GM12878 (cell line): Measurements from ENCODE around the gene RASGRP3. TPM values are rescaled to one million over a fixed set of nuclear protein-coding genes. Genes with fewer than 3 reads are reported as not detected.

Source experiments
- ASH2L ChIP-seq: fragments of 300-600, 200-600 bp; sonication (generic); IDR thresholded peaks from 2 replicates; pipeline ENCODE4 v1.6.1; 2017; ENCODE audit warnings: low read depth, mild to moderate bottlenecking, borderline replicate concordance
- ATF7 ChIP-seq: fragments of 450-650 bp; IDR thresholded peaks from 2 replicates; pipeline ENCODE4 v1.6.1; 2016; ENCODE audit warnings: low read depth, mild to moderate bottlenecking
- CBX3 ChIP-seq: fragments of 200-600 bp; sonication (generic); IDR thresholded peaks from 2 replicates; pipeline ENCODE4 v1.6.1; 2016; ENCODE audit warnings: low read depth, borderline replicate concordance
- CBX5 ChIP-seq: sonication (generic); IDR thresholded peaks from 2 replicates; pipeline ENCODE4 v1.6.1; 2016; ENCODE audit warnings: low read depth, moderate library complexity, mild to moderate bottlenecking, inconsistent platforms
- CEBPB ChIP-seq, 2 experiments: fragments of 150-350 bp in 1 of 2; IDR thresholded peaks; 2 replicates each; pipeline ENCODE4 v1.6.1; 2012 to 2014; ENCODE audit warnings: low read depth in 2 of 2, low read length in 2 of 2, borderline replicate concordance in 1 of 2, inconsistent platforms in 1 of 2
- CHD1 ChIP-seq: IDR thresholded peaks from 2 replicates; pipeline ENCODE4 v1.6.1; 2012; ENCODE audit warnings: low read depth, low read length, improper control_type of control experiment
- NFYA ChIP-seq: IDR thresholded peaks from 2 replicates; pipeline ENCODE4 v1.6.1; 2011; ENCODE audit warnings: low read depth, mild to moderate bottlenecking, low read length, improper control_type of control experiment, borderline replicate concordance
- TCF3 ChIP-seq: IDR thresholded peaks from 2 replicates; pipeline ENCODE4 v1.6.1; 2012; ENCODE audit warnings: low read depth, mild to moderate bottlenecking, low read length, borderline replicate concordance; ENCODE audit not compliant: insufficient read depth
- polyA plus RNA-seq, 11 experiments: library from polyadenylated mRNA; depleted of rRNA in 4 of 11; unstranded in 6 of 11; stranded (reverse) in 5 of 11; fragments of >200 nt; fragmentation: Nextera tagmentation in 4 of 11; fragmentation: Illumina TruSeq in 1 of 11; extraction: Ambion mirVana in 4 of 11; extraction: Trizol in 1 of 11; gene quantifications; 1 replicate in 1 of 11; 2 replicates in 10 of 11; pipeline versions ENCODE4 v1.2.1 to v1.2.3, GENCODE V29; 2011 to 2016; ENCODE audit warnings: inconsistent platforms in 2 of 11, missing spikeins in 2 of 11, low read depth in 1 of 11
- total RNA-seq, 4 experiments: library from RNA; depleted of rRNA in 3 of 4; stranded (reverse); fragments of >200 nt in 3 of 4; fragmentation: Illumina TruSeq in 1 of 4; extraction: Trizol in 1 of 4; gene quantifications; 2 replicates each; pipeline versions ENCODE4 v1.2.1 to v1.2.3, GENCODE V29; 2013 to 2021
- TF ChIP-seq, protein P1 (sequence below): fragments of 450-650 bp; IDR thresholded peaks from 2 replicates; pipeline ENCODE4 v1.6.1; 2017; ENCODE audit warnings: low read depth, mild to moderate bottlenecking, moderate library complexity
- TF ChIP-seq, protein P2 (sequence below): fragments of 450-650 bp; IDR thresholded peaks from 2 replicates; pipeline ENCODE4 v1.6.1; 2017; ENCODE audit warnings: borderline replicate concordance
- TF ChIP-seq, protein P3 (sequence below): fragments of 450-650 bp; formaldehyde crosslinking; IDR thresholded peaks from 2 replicates; pipeline ENCODE4 v1.4.0; 2022; ENCODE audit warnings: mild to moderate bottlenecking, moderate library complexity
- TF ChIP-seq, protein P4 (sequence below): fragments of 450-650 bp; IDR thresholded peaks from 2 replicates; pipeline ENCODE4 v1.6.1; 2017; ENCODE audit warnings: mild to moderate bottlenecking
- TF ChIP-seq, protein P5 (sequence below): fragments of 450-650 bp; IDR thresholded peaks from 2 replicates; pipeline ENCODE4 v1.6.1; 2017; ENCODE audit warnings: antibody characterized with exemption, mild to moderate bottlenecking, moderate library complexity
- TF ChIP-seq, protein P6 (sequence below): fragments of 150-350 bp; IDR thresholded peaks from 2 replicates; pipeline ENCODE4 v1.6.1; 2016; ENCODE audit warnings: low read depth, low read length

The RASGRP3 gene
- total and polyA plus RNA-seq, 10 of the 15 experiments (the other 5 are each of a cell fraction or from before 2014, with no cell fraction given): 31.6 to 106 (median 64.7) TPM

DNA sequence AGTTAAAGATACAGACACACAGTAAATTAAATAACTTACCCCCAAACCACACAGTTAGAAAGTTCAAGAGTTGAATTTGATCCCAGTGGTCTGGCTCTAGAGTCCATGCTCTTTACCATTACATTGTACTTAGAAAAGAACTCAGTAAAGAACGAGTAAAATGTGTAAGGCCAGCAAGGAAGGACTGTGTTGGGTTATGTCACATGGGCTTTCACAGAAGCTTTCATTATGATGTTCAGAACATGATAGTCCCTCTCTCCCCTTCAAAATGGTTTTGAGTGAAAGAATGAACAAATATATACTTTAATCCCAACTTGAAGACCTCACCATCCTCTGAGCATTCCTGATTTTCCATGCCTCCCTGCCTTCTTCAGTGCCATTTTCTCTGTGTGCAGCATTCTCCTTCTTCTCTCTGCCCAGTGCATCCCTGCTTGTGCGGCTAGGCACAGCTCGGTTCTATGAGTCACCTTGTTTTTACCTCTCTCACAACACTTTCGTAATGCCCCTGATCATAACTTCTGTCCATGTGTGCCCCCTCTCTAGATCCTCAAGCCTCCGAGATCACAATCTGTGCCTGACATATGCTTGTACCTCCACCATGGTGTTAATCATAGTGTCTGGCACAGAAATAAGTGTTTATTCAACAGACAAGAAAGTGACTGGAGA, 22.0 kb downstream of the RASGRP3 start (continued):
- TF ChIP-seq, protein P1, sequence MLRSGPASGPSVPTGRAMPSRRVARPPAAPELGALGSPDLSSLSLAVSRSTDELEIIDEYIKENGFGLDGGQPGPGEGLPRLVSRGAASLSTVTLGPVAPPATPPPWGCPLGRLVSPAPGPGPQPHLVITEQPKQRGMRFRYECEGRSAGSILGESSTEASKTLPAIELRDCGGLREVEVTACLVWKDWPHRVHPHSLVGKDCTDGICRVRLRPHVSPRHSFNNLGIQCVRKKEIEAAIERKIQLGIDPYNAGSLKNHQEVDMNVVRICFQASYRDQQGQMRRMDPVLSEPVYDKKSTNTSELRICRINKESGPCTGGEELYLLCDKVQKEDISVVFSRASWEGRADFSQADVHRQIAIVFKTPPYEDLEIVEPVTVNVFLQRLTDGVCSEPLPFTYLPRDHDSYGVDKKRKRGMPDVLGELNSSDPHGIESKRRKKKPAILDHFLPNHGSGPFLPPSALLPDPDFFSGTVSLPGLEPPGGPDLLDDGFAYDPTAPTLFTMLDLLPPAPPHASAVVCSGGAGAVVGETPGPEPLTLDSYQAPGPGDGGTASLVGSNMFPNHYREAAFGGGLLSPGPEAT: no peak
- no peak for TF ChIP-seq CBX3
- TF ChIP-seq, protein P2, sequence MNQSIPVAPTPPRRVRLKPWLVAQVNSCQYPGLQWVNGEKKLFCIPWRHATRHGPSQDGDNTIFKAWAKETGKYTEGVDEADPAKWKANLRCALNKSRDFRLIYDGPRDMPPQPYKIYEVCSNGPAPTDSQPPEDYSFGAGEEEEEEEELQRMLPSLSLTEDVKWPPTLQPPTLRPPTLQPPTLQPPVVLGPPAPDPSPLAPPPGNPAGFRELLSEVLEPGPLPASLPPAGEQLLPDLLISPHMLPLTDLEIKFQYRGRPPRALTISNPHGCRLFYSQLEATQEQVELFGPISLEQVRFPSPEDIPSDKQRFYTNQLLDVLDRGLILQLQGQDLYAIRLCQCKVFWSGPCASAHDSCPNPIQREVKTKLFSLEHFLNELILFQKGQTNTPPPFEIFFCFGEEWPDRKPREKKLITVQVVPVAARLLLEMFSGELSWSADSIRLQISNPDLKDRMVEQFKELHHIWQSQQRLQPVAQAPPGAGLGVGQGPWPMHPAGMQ: no peak
- TF ChIP-seq, protein P3, sequence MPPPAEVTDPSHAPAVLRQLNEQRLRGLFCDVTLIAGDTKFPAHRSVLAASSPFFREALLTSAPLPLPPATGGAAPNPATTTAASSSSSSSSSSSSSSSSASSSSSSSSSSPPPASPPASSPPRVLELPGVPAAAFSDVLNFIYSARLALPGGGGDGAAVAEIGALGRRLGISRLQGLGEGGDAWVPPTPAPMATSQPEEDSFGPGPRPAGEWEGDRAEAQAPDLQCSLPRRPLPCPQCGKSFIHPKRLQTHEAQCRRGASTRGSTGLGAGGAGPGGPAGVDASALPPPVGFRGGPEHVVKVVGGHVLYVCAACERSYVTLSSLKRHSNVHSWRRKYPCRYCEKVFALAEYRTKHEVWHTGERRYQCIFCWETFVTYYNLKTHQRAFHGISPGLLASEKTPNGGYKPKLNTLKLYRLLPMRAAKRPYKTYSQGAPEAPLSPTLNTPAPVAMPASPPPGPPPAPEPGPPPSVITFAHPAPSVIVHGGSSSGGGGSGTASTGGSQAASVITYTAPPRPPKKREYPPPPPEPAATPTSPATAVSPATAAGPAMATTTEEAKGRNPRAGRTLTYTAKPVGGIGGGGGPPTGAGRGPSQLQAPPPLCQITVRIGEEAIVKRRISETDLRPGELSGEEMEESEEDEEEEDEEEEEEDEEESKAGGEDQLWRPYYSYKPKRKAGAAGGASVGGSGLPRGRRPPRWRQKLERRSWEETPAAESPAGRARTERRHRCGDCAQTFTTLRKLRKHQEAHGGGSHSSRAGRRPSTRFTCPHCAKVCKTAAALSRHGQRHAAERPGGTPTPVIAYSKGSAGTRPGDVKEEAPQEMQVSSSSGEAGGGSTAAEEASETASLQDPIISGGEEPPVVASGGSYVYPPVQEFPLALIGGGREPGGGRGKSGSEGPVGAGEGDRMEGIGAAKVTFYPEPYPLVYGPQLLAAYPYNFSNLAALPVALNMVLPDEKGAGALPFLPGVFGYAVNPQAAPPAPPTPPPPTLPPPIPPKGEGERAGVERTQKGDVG (CRISPR knock-in tag): no peak
- TF ChIP-seq CBX5: no peak
- TF ChIP-seq, protein P4, sequence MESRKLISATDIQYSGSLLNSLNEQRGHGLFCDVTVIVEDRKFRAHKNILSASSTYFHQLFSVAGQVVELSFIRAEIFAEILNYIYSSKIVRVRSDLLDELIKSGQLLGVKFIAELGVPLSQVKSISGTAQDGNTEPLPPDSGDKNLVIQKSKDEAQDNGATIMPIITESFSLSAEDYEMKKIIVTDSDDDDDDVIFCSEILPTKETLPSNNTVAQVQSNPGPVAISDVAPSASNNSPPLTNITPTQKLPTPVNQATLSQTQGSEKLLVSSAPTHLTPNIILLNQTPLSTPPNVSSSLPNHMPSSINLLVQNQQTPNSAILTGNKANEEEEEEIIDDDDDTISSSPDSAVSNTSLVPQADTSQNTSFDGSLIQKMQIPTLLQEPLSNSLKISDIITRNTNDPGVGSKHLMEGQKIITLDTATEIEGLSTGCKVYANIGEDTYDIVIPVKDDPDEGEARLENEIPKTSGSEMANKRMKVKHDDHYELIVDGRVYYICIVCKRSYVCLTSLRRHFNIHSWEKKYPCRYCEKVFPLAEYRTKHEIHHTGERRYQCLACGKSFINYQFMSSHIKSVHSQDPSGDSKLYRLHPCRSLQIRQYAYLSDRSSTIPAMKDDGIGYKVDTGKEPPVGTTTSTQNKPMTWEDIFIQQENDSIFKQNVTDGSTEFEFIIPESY: no peak
- TF ChIP-seq, protein P5, sequence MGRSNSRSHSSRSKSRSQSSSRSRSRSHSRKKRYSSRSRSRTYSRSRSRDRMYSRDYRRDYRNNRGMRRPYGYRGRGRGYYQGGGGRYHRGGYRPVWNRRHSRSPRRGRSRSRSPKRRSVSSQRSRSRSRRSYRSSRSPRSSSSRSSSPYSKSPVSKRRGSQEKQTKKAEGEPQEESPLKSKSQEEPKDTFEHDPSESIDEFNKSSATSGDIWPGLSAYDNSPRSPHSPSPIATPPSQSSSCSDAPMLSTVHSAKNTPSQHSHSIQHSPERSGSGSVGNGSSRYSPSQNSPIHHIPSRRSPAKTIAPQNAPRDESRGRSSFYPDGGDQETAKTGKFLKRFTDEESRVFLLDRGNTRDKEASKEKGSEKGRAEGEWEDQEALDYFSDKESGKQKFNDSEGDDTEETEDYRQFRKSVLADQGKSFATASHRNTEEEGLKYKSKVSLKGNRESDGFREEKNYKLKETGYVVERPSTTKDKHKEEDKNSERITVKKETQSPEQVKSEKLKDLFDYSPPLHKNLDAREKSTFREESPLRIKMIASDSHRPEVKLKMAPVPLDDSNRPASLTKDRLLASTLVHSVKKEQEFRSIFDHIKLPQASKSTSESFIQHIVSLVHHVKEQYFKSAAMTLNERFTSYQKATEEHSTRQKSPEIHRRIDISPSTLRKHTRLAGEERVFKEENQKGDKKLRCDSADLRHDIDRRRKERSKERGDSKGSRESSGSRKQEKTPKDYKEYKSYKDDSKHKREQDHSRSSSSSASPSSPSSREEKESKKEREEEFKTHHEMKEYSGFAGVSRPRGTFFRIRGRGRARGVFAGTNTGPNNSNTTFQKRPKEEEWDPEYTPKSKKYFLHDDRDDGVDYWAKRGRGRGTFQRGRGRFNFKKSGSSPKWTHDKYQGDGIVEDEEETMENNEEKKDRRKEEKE: no peak
- TF ChIP-seq CHD1: no peak
- TF ChIP-seq CEBPB (IDR thresholded peaks at IDR 0.05; ENCODE audit: borderline replicate concordance in 1 of 2, low read depth in 2 of 2, low read length in 2 of 2): no peak
- TF ChIP-seq TCF3: no peak
- TF ChIP-seq, protein P6, sequence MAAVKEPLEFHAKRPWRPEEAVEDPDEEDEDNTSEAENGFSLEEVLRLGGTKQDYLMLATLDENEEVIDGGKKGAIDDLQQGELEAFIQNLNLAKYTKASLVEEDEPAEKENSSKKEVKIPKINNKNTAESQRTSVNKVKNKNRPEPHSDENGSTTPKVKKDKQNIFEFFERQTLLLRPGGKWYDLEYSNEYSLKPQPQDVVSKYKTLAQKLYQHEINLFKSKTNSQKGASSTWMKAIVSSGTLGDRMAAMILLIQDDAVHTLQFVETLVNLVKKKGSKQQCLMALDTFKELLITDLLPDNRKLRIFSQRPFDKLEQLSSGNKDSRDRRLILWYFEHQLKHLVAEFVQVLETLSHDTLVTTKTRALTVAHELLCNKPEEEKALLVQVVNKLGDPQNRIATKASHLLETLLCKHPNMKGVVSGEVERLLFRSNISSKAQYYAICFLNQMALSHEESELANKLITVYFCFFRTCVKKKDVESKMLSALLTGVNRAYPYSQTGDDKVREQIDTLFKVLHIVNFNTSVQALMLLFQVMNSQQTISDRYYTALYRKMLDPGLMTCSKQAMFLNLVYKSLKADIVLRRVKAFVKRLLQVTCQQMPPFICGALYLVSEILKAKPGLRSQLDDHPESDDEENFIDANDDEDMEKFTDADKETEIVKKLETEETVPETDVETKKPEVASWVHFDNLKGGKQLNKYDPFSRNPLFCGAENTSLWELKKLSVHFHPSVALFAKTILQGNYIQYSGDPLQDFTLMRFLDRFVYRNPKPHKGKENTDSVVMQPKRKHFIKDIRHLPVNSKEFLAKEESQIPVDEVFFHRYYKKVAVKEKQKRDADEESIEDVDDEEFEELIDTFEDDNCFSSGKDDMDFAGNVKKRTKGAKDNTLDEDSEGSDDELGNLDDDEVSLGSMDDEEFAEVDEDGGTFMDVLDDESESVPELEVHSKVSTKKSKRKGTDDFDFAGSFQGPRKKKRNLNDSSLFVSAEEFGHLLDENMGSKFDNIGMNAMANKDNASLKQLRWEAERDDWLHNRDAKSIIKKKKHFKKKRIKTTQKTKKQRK: no peak
- TF ChIP-seq NFYA: no peak
- TF ChIP-seq ATF7: no peak
- TF ChIP-seq ASH2L: no peak
